PC-3 (cell line): ENCODE measurements around the gene CLDN15. TPM values are rescaled to one million over a fixed set of nuclear protein-coding genes. Genes with fewer than 3 reads are reported as not detected.
A peak's percentile ranks its signal among the peaks of the same experiment; 100 is the strongest.

Source experiments
- ATAC-seq: fragments of 200-7000 bp; cut with Tn5 transposase; 2 replicates; pipeline ENCODE4 v1.9.1; 2020; ENCODE audit warnings: mild to moderate bottlenecking, moderate library complexity
- BruUV-seq: library from RNA; stranded (reverse); fragments of 400-500 nt; replicated peaks from 2 replicates; lab custom pipeline; 2021; lab: Mats Ljungman, UMichigan
- CTCF ChIA-PET: fragments of 300-600 bp; sonication (Branson Sonifier 250); formaldehyde crosslinking; loops from one replicate; lab custom pipeline; 2022; ENCODE audit warnings: antibody characterized with exemption; lab: Charles Lee
- POLR2A ChIA-PET: fragments of 300-600 bp; sonication (Branson Sonifier 250); formaldehyde crosslinking; loops from one replicate; lab custom pipeline; 2022; ENCODE audit warnings: antibody characterized with exemption; ENCODE audit not compliant: unreplicated experiment; lab: Charles Lee
- DNase-seq: peaks from one replicate; pipeline ENCODE4 v3.0.0-alpha.2; 2015
- H2AFZ ChIP-seq: fragments of 300-600 bp; sonication (generic); 2 replicates; pipeline ENCODE4 v1.6.0; 2016; ENCODE audit warnings: antibody characterized with exemption, low read length
- H3F3A ChIP-seq: fragments of 300-600 bp; sonication (generic); one replicate; pipeline ENCODE4 v1.6.0; 2017; ENCODE audit warnings: antibody characterized with exemption, low read length, control low read depth, mild to moderate bottlenecking; ENCODE audit not compliant: unreplicated experiment
- H3K27ac ChIP-seq: fragments of 300-600 bp; sonication (generic); 2 replicates; pipeline ENCODE4 v1.5.1; 2016; ENCODE audit warnings: mild to moderate bottlenecking, low read length
- H3K27me3 ChIP-seq: fragments of 300-600 bp; sonication (generic); 2 replicates; pipeline ENCODE4 v1.6.1; 2016; ENCODE audit warnings: low read length, mixed read lengths
- H3K36me3 ChIP-seq: fragments of 300-600 bp; sonication (generic); 2 replicates; pipeline ENCODE4 v1.6.1; 2016; ENCODE audit warnings: low read depth, mixed run types, low read length, mixed read lengths
- H3K4me1 ChIP-seq: fragments of 300-600 bp; sonication (generic); 2 replicates; pipeline ENCODE4 v1.5.1; 2016; ENCODE audit warnings: low read length; ENCODE audit not compliant: insufficient read depth
- H3K4me2 ChIP-seq: fragments of 300-600 bp; sonication (generic); 2 replicates; pipeline ENCODE4 v1.6.0; 2016; ENCODE audit warnings: low read length
- H3K4me3 ChIP-seq: fragments of 300-600 bp; sonication (generic); 2 replicates; pipeline ENCODE4 v1.5.1; 2016; ENCODE audit warnings: mild to moderate bottlenecking, low read length, mixed read lengths
- H3K79me2 ChIP-seq: fragments of 300-600 bp; sonication (generic); 2 replicates; pipeline ENCODE4 v1.6.1; 2017; ENCODE audit warnings: low read length, mixed read lengths
- H3K9ac ChIP-seq: fragments of 300-600 bp; sonication (generic); 2 replicates; pipeline ENCODE4 v1.6.0; 2016; ENCODE audit warnings: mild to moderate bottlenecking, low read length
- H3K9me2 ChIP-seq: fragments of 300-600 bp; sonication (generic); replicated peaks from 2 replicates; pipeline ENCODE4 v1.6.1; 2016; ENCODE audit warnings: mixed run types, low read length, mixed read lengths
- H3K9me3 ChIP-seq: fragments of 300-600 bp; sonication (generic); 2 replicates; pipeline ENCODE4 v1.6.1; 2016; ENCODE audit warnings: low read length, mixed read lengths
- H4K20me1 ChIP-seq: fragments of 300-600 bp; sonication (generic); 2 replicates; pipeline ENCODE4 v1.6.1; 2016; ENCODE audit warnings: low read length, mixed read lengths
- EZH2 ChIP-seq: fragments of 300-600 bp; sonication (generic); IDR thresholded peaks from one replicate; pipeline ENCODE4 v1.6.1; 2017; ENCODE audit warnings: antibody characterized with exemption, mild to moderate bottlenecking, low read length; ENCODE audit not compliant: unreplicated experiment
- EZH2phosphoT487 ChIP-seq: fragments of 300-600 bp; sonication (generic); IDR thresholded peaks from 2 replicates; pipeline ENCODE4 v1.6.1; 2018; ENCODE audit warnings: mild to moderate bottlenecking, antibody characterized with exemption, low read length, borderline replicate concordance
- intact Hi-C: fragments of 100-400 bp; cut with micrococcal nuclease; formaldehyde crosslinking; loops from 2 replicates; pipeline ENCODE4 v1.9.0; 2023
- total RNA-seq: library from RNA; depleted of rRNA; stranded (reverse); fragments of >200 nt; gene quantifications from 2 replicates; pipeline ENCODE4 v1.2.3, GENCODE V29; 2014
- TF ChIP-seq, protein P1 (sequence below): fragments of 300-600 bp; sonication (generic); conservative IDR thresholded peaks from 2 replicates; pipeline ENCODE4 v1.5.1; 2017; ENCODE audit warnings: antibody characterized with exemption, low read depth, mild to moderate bottlenecking, low read length

The CLDN15 gene
- total RNA-seq, 1 experiment from 2014 or later, result 6.7 TPM

- Histone ChIP-seq H4K20me1 (no peaks in the 10 kb centered on the region), H2AFZ (no peak overlapping the region), H3K4me2 (no peak overlapping the region), H3F3A (no peaks in the 10 kb centered on the region), H3K4me1 (peaks cover 11% of the 10 kb centered on the region), H3K79me2 (peaks cover 56% of the 10 kb centered on the region), H3K9me2 (no peaks in the 10 kb centered on the region), H3K36me3 (peaks cover 5% of the 10 kb centered on the region), H3K9ac (no peak overlapping the region), H3K27me3 (no peaks in the 10 kb centered on the region), H3K27ac (no peak overlapping the region), H3K9me3 (no peaks in the 10 kb centered on the region), H3K4me3 (no peak overlapping the region)
- CTCF ChIA-PET, result no interaction called here
- TF ChIP-seq, protein P1, sequence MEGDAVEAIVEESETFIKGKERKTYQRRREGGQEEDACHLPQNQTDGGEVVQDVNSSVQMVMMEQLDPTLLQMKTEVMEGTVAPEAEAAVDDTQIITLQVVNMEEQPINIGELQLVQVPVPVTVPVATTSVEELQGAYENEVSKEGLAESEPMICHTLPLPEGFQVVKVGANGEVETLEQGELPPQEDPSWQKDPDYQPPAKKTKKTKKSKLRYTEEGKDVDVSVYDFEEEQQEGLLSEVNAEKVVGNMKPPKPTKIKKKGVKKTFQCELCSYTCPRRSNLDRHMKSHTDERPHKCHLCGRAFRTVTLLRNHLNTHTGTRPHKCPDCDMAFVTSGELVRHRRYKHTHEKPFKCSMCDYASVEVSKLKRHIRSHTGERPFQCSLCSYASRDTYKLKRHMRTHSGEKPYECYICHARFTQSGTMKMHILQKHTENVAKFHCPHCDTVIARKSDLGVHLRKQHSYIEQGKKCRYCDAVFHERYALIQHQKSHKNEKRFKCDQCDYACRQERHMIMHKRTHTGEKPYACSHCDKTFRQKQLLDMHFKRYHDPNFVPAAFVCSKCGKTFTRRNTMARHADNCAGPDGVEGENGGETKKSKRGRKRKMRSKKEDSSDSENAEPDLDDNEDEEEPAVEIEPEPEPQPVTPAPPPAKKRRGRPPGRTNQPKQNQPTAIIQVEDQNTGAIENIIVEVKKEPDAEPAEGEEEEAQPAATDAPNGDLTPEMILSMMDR, result no peak
- no TSS peak for BruUV-seq
- POLR2A ChIA-PET, result no interaction called here
- DNase-seq, result no peak
- intact Hi-C loops, result no loop called here
- ATAC-seq, result no peak
Observed at GRCh38 chr7:101220295-101220694, 17.3 kb downstream of the CLDN15 start.

- TF ChIP-seq EZH2, result no peak
- no peak for TF ChIP-seq EZH2phosphoT487
- TF ChIP-seq, protein P1, result no peak
- TSS peak; percentile 73 for BruUV-seq
- no peaks in the 10 kb centered on the region for H4K20me1 ChIP-seq
- no peak overlapping the region for H3K27ac ChIP-seq
- H3K36me3 ChIP-seq, result no peaks in the 10 kb centered on the region; the same call in none of the 2 replicates
- H3K9me3 ChIP-seq, result no peaks in the 10 kb centered on the region
- peaks cover 56% of the 10 kb centered on the region for H3K79me2 ChIP-seq
- H2AFZ ChIP-seq, result peak overlapping the region; percentile 81
- H3K9me2 ChIP-seq, result no peaks in the 10 kb centered on the region
- no peaks in the 10 kb centered on the region for H3F3A ChIP-seq
- ChIA-PET CTCF (interaction anchor here (0.6 to 2.0 kb wide), 5 partner anchors 16 to 74 kb away, joined by 3 to 11 read pairs (median 5); no protein-coding TSS in a partner anchor), POLR2A (interaction anchor here (0.5 to 1.4 kb wide), 5 partner anchors 26 to 1089 kb away, joined by 3 to 7 read pairs (median 3); partner anchors contain the start of gene FIS1)
- H3K9ac ChIP-seq, result peak overlapping the region; percentile 80
- no peak for DNase-seq
- H3K4me3 ChIP-seq, result peak overlapping the region; percentile 80
- H3K4me2 ChIP-seq, result peak overlapping the region; percentile 98
- peak; percentile 4 for ATAC-seq
- H3K27me3 ChIP-seq, result no peaks in the 10 kb centered on the region
- intact Hi-C loops, result loop anchor here (1.0 kb wide), 1 partner anchor 26 kb away; no protein-coding TSS in a partner anchor
- peaks cover 11% of the 10 kb centered on the region for H3K4me1 ChIP-seq
Observed at GRCh38 chr7:101218236-101219125, 19.1 kb downstream of the CLDN15 start.
